ENCODE results near the gene LRFN2. TPM values are rescaled to one million over a fixed set of nuclear protein-coding genes. Genes with fewer than 3 reads are reported as not detected.

The LRFN2 gene
- total RNA-seq, 3 donors from 2014 or later (not counting 1 experiment from before 2014, with no cell fraction given), result 3.0 to 3.6 (median 3.5) TPM

- Mint-ChIP-seq H3K27me3 (ENCODE audit: low read depth in 2 of 2) (no peaks in the 10 kb centered on the region), H3K27ac (no peak overlapping the region), H3K9me3 (no peaks in the 10 kb centered on the region), H3K36me3 (no peaks in the 10 kb centered on the region), H3K4me1 (peaks cover 0 to under 1% of the 10 kb centered on the region in 2 donors), H3K4me3 (no peak overlapping the region)
- no peak for TF ChIP-seq CTCF (IDR thresholded peaks at IDR 0.05)
- no peaks in the 10 kb centered on the region for H3K27me3 ChIP-seq (ENCODE audit: control insufficient read depth, insufficient read depth, low read length)
- H3K4me1 ChIP-seq (ENCODE audit: control insufficient read depth, insufficient read depth, low read length), result no peaks in the 10 kb centered on the region
- H3K27ac ChIP-seq (ENCODE audit: low read length), result no peak overlapping the region
- H3K4me3 ChIP-seq (ENCODE audit: low read length), result no peak overlapping the region
- intact Hi-C loops (cut with micrococcal nuclease), result no loop called here
- no peaks in the 10 kb centered on the region for H3K9me3 ChIP-seq (ENCODE audit: control insufficient read depth, insufficient read depth, low read length)
- ATAC-seq (no peak), DNase-seq (no peak)
- no peaks in the 10 kb centered on the region for H3K36me3 ChIP-seq (ENCODE audit: control insufficient read depth, insufficient read depth, low read length)
- 40% methylated on average over 1 of the region's 2 CpGs for WGBS (ENCODE audit: insufficient coverage)
Observed at GRCh38 chr6:40543776-40544175, 43.4 kb downstream of the LRFN2 start.

- Mint-ChIP-seq H3K9me3 (no peaks in the 10 kb centered on the region), H3K36me3 (no peaks in the 10 kb centered on the region), H3K4me1 (peaks cover 0 to 5% of the 10 kb centered on the region in 2 donors), H3K27ac (no peak overlapping the region), H3K4me3 (no peak overlapping the region), H3K27me3 (ENCODE audit: low read depth in 2 of 2) (no peaks in the 10 kb centered on the region)
- no peak overlapping the region for H3K27ac ChIP-seq (ENCODE audit: low read length)
- WGBS (ENCODE audit: insufficient coverage), result 77% methylated on average over 5 of the region's 5 CpGs
- no peaks in the 10 kb centered on the region for H3K36me3 ChIP-seq (ENCODE audit: control insufficient read depth, insufficient read depth, low read length)
- intact Hi-C loops (cut with micrococcal nuclease), result no loop called here
- no peak for TF ChIP-seq CTCF (IDR thresholded peaks at IDR 0.05)
- no peaks in the 10 kb centered on the region for H3K4me1 ChIP-seq (ENCODE audit: control insufficient read depth, insufficient read depth, low read length)
- no peak for ATAC-seq
- H3K27me3 ChIP-seq (ENCODE audit: control insufficient read depth, insufficient read depth, low read length), result no peaks in the 10 kb centered on the region
- no peak for DNase-seq
- H3K4me3 ChIP-seq (ENCODE audit: low read length), result no peak overlapping the region
- no peaks in the 10 kb centered on the region for H3K9me3 ChIP-seq (ENCODE audit: control insufficient read depth, insufficient read depth, low read length)
Observed at GRCh38 chr6:40543146-40543545, 44.0 kb downstream of the LRFN2 start.

GRCh38 chr6:40542175-40542764 is 44.9 kb downstream of the LRFN2 start:
- H3K4me1 Mint-ChIP-seq, result peaks cover 0 to 5% of the 10 kb centered on the region in 2 donors
- ATAC-seq, result no peak
- intact Hi-C loops (cut with micrococcal nuclease), result no loop called here
- no peak overlapping the region for H3K27ac ChIP-seq (ENCODE audit: low read length)
- H3K27me3 ChIP-seq (ENCODE audit: control insufficient read depth, insufficient read depth, low read length), result no peaks in the 10 kb centered on the region
- H3K4me3 ChIP-seq (ENCODE audit: low read length), result no peak overlapping the region
- WGBS (ENCODE audit: insufficient coverage), result 90% methylated on average over 5 of the region's 5 CpGs
- no peaks in the 10 kb centered on the region for H3K36me3 Mint-ChIP-seq
- H3K9me3 ChIP-seq (ENCODE audit: control insufficient read depth, insufficient read depth, low read length), result no peaks in the 10 kb centered on the region
- H3K4me1 ChIP-seq (ENCODE audit: control insufficient read depth, insufficient read depth, low read length), result no peaks in the 10 kb centered on the region
- no peak for TF ChIP-seq CTCF (IDR thresholded peaks at IDR 0.05)
- no peaks in the 10 kb centered on the region for H3K9me3 Mint-ChIP-seq
- no peaks in the 10 kb centered on the region for H3K27me3 Mint-ChIP-seq (ENCODE audit: low read depth in 2 of 2)
- no peak for DNase-seq
- H3K36me3 ChIP-seq (ENCODE audit: control insufficient read depth, insufficient read depth, low read length), result no peaks in the 10 kb centered on the region
- no peak overlapping the region for H3K27ac Mint-ChIP-seq
- H3K4me3 Mint-ChIP-seq, result no peak overlapping the region

- no peak overlapping the region for H3K4me3 Mint-ChIP-seq
- H3K27ac Mint-ChIP-seq, result no peak overlapping the region
- H3K9me3 Mint-ChIP-seq, result no peaks in the 10 kb centered on the region
- Histone ChIP-seq H3K36me3 (ENCODE audit: control insufficient read depth, insufficient read depth, low read length) (no peaks in the 10 kb centered on the region), H3K4me1 (ENCODE audit: control insufficient read depth, insufficient read depth, low read length) (no peaks in the 10 kb centered on the region), H3K27me3 (ENCODE audit: control insufficient read depth, insufficient read depth, low read length) (no peaks in the 10 kb centered on the region), H3K4me3 (ENCODE audit: low read length) (no peak overlapping the region), H3K9me3 (ENCODE audit: control insufficient read depth, insufficient read depth, low read length) (no peaks in the 10 kb centered on the region), H3K27ac (ENCODE audit: low read length) (no peak overlapping the region)
- no peaks in the 10 kb centered on the region for H3K36me3 Mint-ChIP-seq
- 79% methylated on average over 9 of the region's 9 CpGs for WGBS (ENCODE audit: insufficient coverage)
- DNase-seq (no peak), ATAC-seq (no peak)
- intact Hi-C loops (cut with micrococcal nuclease), result no loop called here
- no peak for TF ChIP-seq CTCF (IDR thresholded peaks at IDR 0.05)
- peaks cover 0 to 5% of the 10 kb centered on the region in 2 donors for H3K4me1 Mint-ChIP-seq
- H3K27me3 Mint-ChIP-seq (ENCODE audit: low read depth in 2 of 2), result no peaks in the 10 kb centered on the region
Observed at GRCh38 chr6:40541556-40542174, 45.5 kb downstream of the LRFN2 start.

Data from natural killer cell (primary cell).